Stimulated activated memory B cell treated with anti-CD40 and anti-IgM and Interleukin-4, amounts not matched to agents 10 μg/mL and 1 μg/mL and 100 μg/mL, for 72 hours (primary cell): ENCODE measurements around the gene PREP.

Experiments
- ATAC-seq: fragments of 150-1000 bp; cut with Tn5 transposase; 2 replicates; pipeline ENCODE4 v1.10.0; 2021
- H3K27ac Mint-ChIP-seq: one replicate; pipeline ENCODE4 v1.8.0; 2022; ENCODE audit warnings: mild to moderate bottlenecking, mixed read lengths
- H3K27me3 Mint-ChIP-seq: one replicate; pipeline ENCODE4 v1.8.0; 2022; ENCODE audit warnings: mixed read lengths
- H3K36me3 Mint-ChIP-seq: one replicate; pipeline ENCODE4 v1.8.0; 2022; ENCODE audit warnings: mixed read lengths
- H3K4me1 Mint-ChIP-seq: one replicate; pipeline ENCODE4 v1.8.0; 2022; ENCODE audit warnings: mixed read lengths
- H3K4me3 Mint-ChIP-seq: one replicate; pipeline ENCODE4 v1.8.0; 2022; ENCODE audit warnings: mild to moderate bottlenecking, moderate library complexity, mixed read lengths
- H3K9me3 Mint-ChIP-seq: one replicate; pipeline ENCODE4 v1.8.0; 2022; ENCODE audit warnings: mixed read lengths

The PREP gene

DNA sequence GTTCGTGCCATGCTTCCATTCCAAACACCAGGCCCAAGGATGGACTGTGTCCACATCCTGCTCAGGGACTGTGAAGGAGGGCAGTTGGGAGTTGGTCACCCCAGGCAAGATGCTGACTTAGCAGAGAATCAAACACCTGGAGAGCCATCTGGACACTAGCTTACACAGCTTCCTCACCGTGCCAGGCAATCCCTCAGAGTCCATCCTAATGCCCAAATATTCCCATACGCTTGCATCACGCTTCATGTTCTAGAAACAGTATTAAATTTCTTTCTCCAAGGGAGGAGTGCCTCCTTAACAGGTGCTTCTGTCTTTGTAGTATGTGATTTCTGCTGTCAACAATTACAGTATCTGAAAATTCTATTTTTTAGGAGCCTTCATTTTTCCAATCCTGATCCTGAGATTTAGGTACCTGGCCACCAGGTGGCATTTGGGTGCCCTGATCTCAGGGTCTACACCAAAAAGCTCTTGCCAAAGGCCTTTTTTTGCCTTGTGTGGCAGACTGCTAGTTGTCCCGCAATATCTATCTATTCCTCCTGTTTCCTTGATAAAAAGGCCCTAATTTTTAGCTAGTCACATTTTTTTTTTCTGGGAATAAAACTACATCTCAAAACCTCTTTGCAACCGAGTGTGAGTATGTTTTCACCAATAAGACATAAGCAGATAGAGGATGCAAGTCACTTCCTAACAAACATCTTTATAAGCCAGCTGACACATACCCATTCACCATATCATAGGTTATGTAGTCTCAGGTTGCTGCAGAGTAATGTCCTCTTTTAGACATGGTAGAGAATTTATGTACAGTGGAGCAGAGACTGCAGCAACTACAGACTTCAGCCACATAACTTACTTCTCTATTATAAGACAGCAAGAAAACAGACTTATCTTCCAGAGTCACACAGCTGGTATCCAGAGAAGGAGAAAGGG, 85.0 kb downstream of the PREP start:
- Mint-ChIP-seq H3K27ac (no peak overlapping the region), H3K36me3 (peaks cover 60% of the 10 kb centered on the region), H3K4me3 (no peak overlapping the region), H3K9me3 (no peaks in the 10 kb centered on the region), H3K4me1 (no peaks in the 10 kb centered on the region), H3K27me3 (no peaks in the 10 kb centered on the region)
- no peak for ATAC-seq

DNA sequence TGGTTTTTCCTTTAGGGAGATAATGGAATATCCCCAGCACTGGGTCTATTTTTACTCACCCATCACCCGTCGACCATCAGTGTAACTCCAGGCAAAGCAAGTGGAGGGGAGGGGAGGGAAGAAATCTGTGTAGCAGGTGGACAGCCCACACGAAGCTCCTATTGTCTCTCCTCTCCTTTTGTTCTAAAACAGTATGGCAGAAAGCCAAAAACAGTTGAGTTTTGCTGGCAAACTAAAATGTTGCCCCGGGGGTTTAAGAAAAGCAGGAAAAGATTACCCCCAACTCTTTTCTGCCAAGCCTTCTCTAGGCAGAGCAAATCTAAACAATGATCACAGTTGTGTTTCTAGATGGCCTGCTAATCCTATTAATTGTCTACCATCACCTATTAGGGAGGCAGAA, 89.7 kb downstream of the PREP start:
- no peaks in the 10 kb centered on the region for H3K9me3 Mint-ChIP-seq
- H3K27me3 Mint-ChIP-seq = no peaks in the 10 kb centered on the region
- no peak for ATAC-seq
- no peak overlapping the region for H3K27ac Mint-ChIP-seq
- H3K4me1 Mint-ChIP-seq = no peaks in the 10 kb centered on the region
- H3K36me3 Mint-ChIP-seq = peaks cover 48% of the 10 kb centered on the region
- no peak overlapping the region for H3K4me3 Mint-ChIP-seq

DNA sequence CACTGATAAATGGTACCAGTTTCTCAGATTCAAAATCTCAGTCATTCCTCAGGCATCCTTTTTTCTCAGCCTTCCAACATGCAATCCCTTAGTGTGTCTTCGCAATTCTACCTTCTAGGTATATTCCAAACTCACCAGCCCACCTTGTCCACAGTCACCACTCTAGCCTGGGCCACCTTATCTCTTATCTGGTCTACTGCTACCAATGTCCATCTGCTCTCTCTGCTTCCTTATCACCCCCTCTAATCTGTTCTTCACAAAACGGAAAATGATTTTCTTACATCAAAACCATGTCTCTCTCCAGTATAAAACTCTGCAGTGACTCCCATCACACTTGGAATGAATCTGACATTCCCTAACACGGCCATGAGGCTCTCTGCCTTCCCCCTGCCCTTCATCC, 91.9 kb downstream of the PREP start:
- no peaks in the 10 kb centered on the region for H3K27me3 Mint-ChIP-seq

DNA sequence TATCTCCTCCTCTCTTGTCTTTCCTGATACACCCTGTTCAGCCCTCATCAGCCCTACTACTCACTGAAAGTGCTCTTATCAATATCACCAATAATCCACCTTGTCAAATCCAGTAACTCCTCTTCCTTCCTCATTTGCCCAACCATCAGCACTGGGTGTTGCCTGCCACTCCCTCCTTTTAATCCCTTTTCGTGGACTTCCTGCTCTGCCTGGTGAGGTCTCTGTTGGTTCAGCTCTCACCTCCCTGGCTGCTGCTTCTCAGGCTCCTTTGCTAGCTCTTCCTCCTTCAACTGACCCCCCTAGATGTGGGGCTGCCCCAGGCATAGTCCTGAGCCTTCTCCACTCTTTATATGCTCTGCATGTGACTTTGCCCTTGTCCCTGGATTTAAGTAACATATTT, 92.5 kb downstream of the PREP start:
- Mint-ChIP-seq H3K9me3 (no peaks in the 10 kb centered on the region), H3K27ac (no peak overlapping the region), H3K36me3 (peaks cover 43% of the 10 kb centered on the region), H3K27me3 (no peaks in the 10 kb centered on the region), H3K4me3 (no peak overlapping the region), H3K4me1 (no peaks in the 10 kb centered on the region)
- no peak for ATAC-seq

More for the DNA sequence above, 91.9 kb downstream of the PREP start:
- Mint-ChIP-seq H3K4me1 (no peaks in the 10 kb centered on the region), H3K4me3 (no peak overlapping the region), H3K36me3 (peaks cover 46% of the 10 kb centered on the region), H3K27ac (no peak overlapping the region), H3K9me3 (no peaks in the 10 kb centered on the region)
- no peak for ATAC-seq

DNA sequence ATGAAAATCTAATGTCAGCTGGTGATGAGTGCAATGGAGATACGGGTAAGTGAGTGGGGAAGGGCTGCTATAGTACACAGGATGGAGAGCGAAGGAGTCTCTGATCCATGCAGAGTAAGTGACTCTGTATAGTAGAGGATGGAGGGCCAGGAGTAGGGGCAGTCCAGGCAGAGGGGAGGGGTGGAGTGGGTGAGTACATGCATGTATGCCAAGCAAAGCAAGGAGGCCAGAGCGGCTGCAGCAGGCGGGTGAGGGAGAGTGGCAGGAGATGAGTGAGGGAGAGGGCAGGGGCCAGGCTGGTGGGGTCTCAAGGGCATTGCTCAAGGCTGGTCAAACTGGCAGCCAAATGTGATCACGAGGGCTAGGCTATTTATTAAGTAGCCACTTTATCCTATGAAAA, 94.0 kb downstream of the PREP start:
- no peak for ATAC-seq
- no peaks in the 10 kb centered on the region for H3K9me3 Mint-ChIP-seq
- H3K4me3 Mint-ChIP-seq = no peak overlapping the region
- no peaks in the 10 kb centered on the region for H3K27me3 Mint-ChIP-seq
- no peak overlapping the region for H3K27ac Mint-ChIP-seq
- H3K36me3 Mint-ChIP-seq = peaks cover 38% of the 10 kb centered on the region
- H3K4me1 Mint-ChIP-seq = no peaks in the 10 kb centered on the region

DNA sequence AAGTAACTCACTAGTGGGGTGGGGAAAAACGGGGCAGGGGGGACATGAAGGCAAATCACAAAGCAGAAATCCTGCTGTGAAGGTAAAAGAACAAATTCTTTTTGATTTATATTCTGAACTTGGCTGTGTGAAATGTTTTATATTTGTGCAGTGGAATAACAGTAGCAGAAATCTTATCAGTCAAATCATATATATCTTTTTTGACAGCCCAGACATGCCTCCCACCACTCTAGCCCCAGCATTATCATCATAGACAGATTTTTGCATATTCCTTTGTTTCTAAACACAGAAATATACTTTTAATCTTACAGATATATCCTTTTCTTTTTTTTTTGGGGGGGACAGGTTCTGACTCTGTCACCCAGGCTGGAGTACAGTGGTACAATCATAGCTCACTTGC, 97.4 kb downstream of the PREP start:
- H3K27ac Mint-ChIP-seq = no peak overlapping the region
- no peaks in the 10 kb centered on the region for H3K4me1 Mint-ChIP-seq
- H3K9me3 Mint-ChIP-seq = no peaks in the 10 kb centered on the region
- H3K27me3 Mint-ChIP-seq = no peaks in the 10 kb centered on the region
- H3K4me3 Mint-ChIP-seq = no peak overlapping the region
- H3K36me3 Mint-ChIP-seq = peaks cover 52% of the 10 kb centered on the region
- ATAC-seq = no peak

DNA sequence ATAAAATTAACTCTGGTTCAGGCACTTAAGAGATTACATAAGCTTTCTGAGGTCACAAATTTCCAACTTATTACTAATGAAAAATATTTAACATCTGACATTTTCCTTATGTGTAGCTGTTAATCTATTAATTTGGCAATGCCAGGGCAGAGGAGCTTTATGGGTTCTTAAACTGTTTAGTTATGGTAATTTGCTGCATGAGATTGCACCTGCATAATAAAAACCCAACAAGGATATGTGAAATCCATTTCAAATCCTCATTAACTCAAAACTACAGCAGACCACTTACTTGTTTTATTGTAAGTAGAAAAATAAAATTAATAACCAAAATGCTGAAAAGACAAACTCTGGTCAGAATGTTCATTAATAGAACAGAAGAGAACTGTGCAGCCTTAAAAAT, 98.1 kb downstream of the PREP start:
- no peaks in the 10 kb centered on the region for H3K9me3 Mint-ChIP-seq
- no peak for ATAC-seq
- H3K36me3 Mint-ChIP-seq = peaks cover 52% of the 10 kb centered on the region
- H3K4me1 Mint-ChIP-seq = no peaks in the 10 kb centered on the region
- H3K27me3 Mint-ChIP-seq = no peaks in the 10 kb centered on the region
- H3K4me3 Mint-ChIP-seq = no peak overlapping the region
- no peak overlapping the region for H3K27ac Mint-ChIP-seq

DNA sequence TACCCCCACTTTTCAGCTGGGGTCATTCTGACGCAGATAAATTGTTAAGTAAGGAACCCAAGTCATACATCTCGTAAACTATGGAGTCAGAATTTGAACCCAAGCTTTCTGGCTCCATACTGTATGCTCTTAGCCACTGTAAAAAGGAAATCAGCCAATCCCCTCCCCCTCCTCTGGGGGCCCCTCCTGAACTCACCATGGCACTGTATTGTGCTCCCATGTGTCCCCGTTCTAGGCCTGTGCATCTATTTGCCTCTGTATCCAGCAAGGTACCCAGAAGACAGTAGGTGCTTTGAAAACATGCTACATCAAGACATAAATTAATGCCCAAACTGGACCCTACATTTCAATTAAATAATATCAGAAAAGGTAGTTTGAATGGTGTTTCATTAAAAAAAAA, 98.5 kb downstream of the PREP start:
- Mint-ChIP-seq H3K4me3 (no peak overlapping the region), H3K9me3 (no peaks in the 10 kb centered on the region), H3K36me3 (peaks cover 52% of the 10 kb centered on the region), H3K4me1 (no peaks in the 10 kb centered on the region), H3K27me3 (no peaks in the 10 kb centered on the region), H3K27ac (no peak overlapping the region)
- ATAC-seq = no peak

DNA sequence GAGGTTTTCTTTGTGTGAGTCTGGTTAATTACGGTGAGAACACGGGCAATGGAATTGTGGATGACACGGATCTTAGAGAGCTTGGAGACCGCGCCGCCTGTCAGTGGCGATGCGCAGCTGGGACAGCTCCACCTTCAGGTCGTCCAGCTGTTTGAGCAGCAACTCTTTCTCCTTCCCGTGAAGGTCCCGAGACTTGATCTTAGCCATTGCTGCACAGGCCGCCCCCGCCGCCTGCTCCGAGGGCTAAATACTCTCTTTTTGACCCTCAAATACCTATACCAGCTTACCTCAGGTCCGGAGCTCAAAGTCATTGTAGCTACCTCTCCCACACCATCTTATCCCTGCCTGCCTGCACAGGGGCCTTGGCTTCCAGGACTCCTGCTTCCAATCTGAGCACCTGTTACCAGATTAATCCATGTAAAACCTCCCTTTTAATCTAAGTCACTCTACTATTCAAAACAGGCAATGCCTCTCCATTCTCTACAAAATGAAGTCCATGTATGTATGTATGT, 100.2 kb downstream of the PREP start:
- Mint-ChIP-seq H3K27me3 (no peaks in the 10 kb centered on the region), H3K4me3 (no peak overlapping the region), H3K27ac (no peak overlapping the region)

DNA sequence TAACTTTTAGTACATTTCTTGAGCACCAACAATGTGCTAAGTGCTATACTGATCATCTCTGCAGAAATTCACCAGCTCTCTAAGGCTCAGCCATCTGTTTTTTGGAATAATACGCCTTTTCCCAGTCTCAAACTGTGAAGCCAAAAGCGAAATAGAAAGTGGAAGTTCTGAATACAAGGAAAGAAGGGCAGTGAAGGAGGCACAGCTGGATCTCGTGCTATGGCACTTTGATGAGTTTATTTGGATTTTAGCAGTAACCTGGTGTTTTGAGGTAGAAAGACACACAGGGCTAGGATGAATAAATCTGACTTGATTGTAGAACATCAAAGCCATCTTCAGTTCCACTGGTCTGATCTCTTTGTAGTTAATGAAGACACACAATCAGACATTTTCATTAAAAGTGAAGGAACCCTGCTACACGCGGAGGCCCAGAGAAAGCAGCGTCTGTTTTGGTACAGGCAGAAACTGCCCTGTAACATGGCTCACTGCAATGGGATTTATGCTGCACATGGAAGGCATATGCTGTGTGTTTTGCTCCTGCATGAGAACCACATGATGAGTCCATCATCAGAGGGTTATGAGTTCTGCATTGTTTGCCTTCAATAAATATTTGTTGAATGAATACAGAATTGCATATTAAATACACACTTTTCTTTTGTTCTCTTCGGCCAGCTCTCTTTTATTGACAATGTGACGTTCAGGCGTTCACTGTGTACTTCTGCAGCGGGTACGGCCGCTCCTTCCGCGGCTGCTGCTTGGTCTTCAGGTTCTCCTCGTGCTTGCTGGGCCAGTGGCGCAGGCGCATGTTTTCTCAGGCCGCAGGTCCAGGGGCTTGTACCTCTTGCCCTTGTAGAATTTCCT, 100.9 kb downstream of the PREP start:
- Mint-ChIP-seq H3K4me1 (no peaks in the 10 kb centered on the region), H3K27ac (no peak overlapping the region), H3K27me3 (no peaks in the 10 kb centered on the region), H3K36me3 (peaks cover 47% of the 10 kb centered on the region), H3K9me3 (no peaks in the 10 kb centered on the region), H3K4me3 (no peak overlapping the region)
- ATAC-seq = no peak

More for the DNA sequence above, 100.2 kb downstream of the PREP start:
- Mint-ChIP-seq H3K9me3 (no peaks in the 10 kb centered on the region), H3K4me1 (no peaks in the 10 kb centered on the region), H3K36me3 (peaks cover 49% of the 10 kb centered on the region)
- ATAC-seq = no peak

DNA sequence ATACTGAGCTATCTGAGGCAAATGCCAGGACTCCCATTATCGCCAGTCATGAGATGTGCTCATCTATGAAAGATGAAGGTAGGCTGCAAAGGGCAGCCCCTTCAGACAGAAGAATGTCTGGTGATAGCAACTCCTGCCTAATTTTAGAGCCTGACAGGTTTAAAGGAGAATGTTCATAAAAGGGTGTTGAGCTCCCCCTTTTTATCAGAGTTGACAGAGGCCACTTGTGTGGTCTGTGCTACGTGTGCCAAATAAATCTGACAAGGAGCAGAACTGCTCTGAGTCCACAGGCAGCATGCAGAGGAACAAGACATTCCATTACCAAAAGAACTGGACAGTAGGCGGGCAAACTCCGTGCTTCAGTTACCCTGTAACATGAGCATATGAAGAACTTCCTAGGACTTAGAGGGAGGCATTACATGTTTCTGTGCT, 101.8 kb downstream of the PREP start:
- Mint-ChIP-seq H3K36me3 (peaks cover 44% of the 10 kb centered on the region), H3K27ac (no peak overlapping the region), H3K27me3 (no peaks in the 10 kb centered on the region), H3K4me3 (no peak overlapping the region), H3K4me1 (no peaks in the 10 kb centered on the region), H3K9me3 (no peaks in the 10 kb centered on the region)
- no peak for ATAC-seq

DNA sequence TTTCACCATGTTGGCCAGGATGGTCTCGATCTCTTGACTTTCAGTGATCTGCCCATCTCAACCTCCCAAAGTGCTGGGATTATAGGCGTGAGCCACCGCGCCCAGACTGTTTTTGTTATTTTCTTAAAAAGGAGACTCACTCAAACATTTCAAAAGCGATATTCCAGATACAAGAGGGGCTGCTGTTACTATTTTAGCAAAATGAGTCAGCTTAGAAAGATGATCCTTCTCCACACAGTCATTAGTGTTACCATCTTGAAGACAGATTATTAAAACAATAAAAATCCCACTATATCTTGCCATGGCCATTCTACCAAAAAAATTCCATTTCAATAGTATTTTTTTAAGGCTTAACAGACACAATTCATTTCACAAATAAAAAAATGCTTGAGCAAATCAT, 102.8 kb downstream of the PREP start:
- Mint-ChIP-seq H3K27me3 (no peaks in the 10 kb centered on the region), H3K9me3 (peaks cover 4% of the 10 kb centered on the region), H3K4me3 (no peak overlapping the region), H3K4me1 (no peaks in the 10 kb centered on the region), H3K27ac (no peak overlapping the region), H3K36me3 (peaks cover 46% of the 10 kb centered on the region)
- ATAC-seq = no peak

DNA sequence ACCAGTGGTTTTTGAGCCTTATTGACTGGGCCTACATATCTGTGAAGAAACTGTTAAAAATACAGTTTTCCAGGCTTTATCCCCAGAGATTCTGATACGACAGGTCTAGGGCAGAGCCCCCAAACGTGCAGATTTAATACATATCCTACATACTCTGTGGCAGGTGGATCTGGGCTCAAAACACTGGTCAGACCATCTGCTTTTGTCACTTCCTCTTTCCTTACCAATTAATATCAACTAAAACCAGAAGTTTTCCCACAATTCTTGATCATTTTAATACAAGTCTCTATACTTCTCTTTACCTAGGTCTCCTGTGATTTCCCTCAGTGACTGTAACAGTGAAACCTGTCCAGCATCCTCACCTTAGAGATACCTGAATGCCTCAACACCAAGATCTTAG, 108.8 kb downstream of the PREP start:
- no peak for ATAC-seq
- peaks cover 50% of the 10 kb centered on the region for H3K36me3 Mint-ChIP-seq
- H3K4me3 Mint-ChIP-seq = no peak overlapping the region
- no peaks in the 10 kb centered on the region for H3K27me3 Mint-ChIP-seq
- peaks cover 4% of the 10 kb centered on the region for H3K9me3 Mint-ChIP-seq
- no peaks in the 10 kb centered on the region for H3K4me1 Mint-ChIP-seq
- H3K27ac Mint-ChIP-seq = no peak overlapping the region

DNA sequence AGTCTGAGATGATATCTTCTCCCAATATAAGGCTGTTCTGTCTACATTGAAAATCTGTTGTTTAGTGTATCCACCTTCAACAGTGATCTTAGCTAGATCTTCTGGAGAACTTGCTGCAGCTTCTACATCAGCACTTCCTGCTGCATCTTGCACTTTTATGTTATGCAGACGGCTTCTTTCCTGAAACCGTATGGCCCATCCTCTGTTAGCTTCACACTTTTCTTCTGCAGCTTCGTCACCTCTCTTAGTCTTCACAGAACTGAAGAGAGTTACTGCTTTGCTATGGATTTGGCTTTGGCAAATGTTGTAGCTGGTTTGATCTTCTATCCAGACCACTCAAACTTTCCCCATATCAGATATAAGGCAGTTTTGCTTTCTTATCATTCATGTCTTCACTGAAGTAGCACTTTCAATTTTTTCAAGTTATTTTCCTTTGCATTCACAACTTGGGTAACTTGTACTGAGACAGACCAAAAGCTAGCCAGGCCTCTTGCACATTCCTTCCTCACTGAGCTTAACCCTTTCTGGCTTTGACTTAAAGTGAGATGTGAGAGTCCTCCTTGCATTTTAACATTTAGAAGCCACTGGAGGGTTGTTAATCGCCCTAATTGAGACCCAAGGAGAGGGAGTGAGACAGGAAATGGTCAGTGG, 110.1 kb downstream of the PREP start:
- no peaks in the 10 kb centered on the region for H3K27me3 Mint-ChIP-seq
- no peaks in the 10 kb centered on the region for H3K4me1 Mint-ChIP-seq

DNA sequence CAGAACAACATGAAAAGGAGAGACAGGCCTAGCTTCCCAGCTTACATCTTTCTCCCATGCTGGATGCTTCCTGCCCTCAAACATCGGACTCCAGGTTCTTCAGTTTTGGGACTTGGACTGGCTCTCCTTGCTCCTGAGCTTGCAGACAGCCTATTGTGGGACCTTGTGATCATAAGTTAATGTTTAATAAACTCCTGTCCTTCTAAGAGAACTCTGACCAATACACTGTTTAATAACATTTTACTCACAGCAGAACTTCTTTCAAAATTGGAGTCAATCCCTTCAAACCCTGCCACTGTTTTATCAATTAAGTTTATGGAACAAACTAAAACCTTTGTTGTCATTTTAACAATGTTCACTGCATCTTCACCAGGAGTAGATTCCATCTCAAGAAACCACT, 111.4 kb downstream of the PREP start:
- peaks cover 57% of the 10 kb centered on the region for H3K36me3 Mint-ChIP-seq
- no peak overlapping the region for H3K4me3 Mint-ChIP-seq
- peaks cover 4% of the 10 kb centered on the region for H3K9me3 Mint-ChIP-seq
- H3K4me1 Mint-ChIP-seq = no peaks in the 10 kb centered on the region
- H3K27ac Mint-ChIP-seq = no peak overlapping the region
- H3K27me3 Mint-ChIP-seq = no peaks in the 10 kb centered on the region
- no peak for ATAC-seq

More for the DNA sequence above, 110.1 kb downstream of the PREP start:
- Mint-ChIP-seq H3K27ac (no peak overlapping the region), H3K9me3 (peaks cover 4% of the 10 kb centered on the region), H3K36me3 (peaks cover 58% of the 10 kb centered on the region), H3K4me3 (no peak overlapping the region)
- ATAC-seq = no peak
